HAP-1 (cell line): ENCODE results near the gene DENND1A.
"Not testable (repeated sequence)": the region's sequence is repeated elsewhere in the genome, so short reads cannot be mapped to it uniquely, and the experiment has no call there.

ENCODE experiments used
- DNase-seq, 2 experiments: peaks; one replicate each; pipeline ENCODE4 v3.0.0-alpha.2; 2016 to 2020; ENCODE audit warnings: low spot score in 2 of 2
- H3K27me3 ChIP-seq: fragments of 250-450 bp; sonication (Bioruptor Pico); 2 replicates; pipeline ENCODE4 v1.5.1; 2020; ENCODE audit warnings: low read depth, mild to moderate bottlenecking, moderate library complexity
- H3K36me3 ChIP-seq: fragments of 250-450 bp; sonication (Bioruptor Pico); replicated peaks from 2 replicates; pipeline ENCODE4 v1.5.1; 2020; ENCODE audit warnings: mild to moderate bottlenecking
- H3K4me1 ChIP-seq: fragments of 250-450 bp; sonication (Bioruptor Pico); 2 replicates; pipeline ENCODE4 v1.5.1; 2020; ENCODE audit warnings: mild to moderate bottlenecking
- H3K4me3 ChIP-seq: fragments of 250-450 bp; sonication (Bioruptor Pico); 2 replicates; pipeline ENCODE4 v1.5.1; 2020; ENCODE audit warnings: mild to moderate bottlenecking, moderate library complexity
- H3K9me3 ChIP-seq: fragments of 250-450 bp; sonication (Bioruptor Pico); 2 replicates; pipeline ENCODE4 v1.5.1; 2020; ENCODE audit warnings: mild to moderate bottlenecking, moderate library complexity
- in situ Hi-C: fragments of 300-500 bp; cut with MboI; formaldehyde crosslinking; loops from 3 replicates; pipeline ENCODE4 v1.14.3; 2020; ENCODE audit warnings: low sequenced_read_pairs, inconsistent platforms, mixed read lengths

The DENND1A gene

GRCh38 chr9:123929870-123930831 is at the start of gene DENND1A:
Gene DENND1A, minus strand, starts transcription at chr9:123930126. Its CDS starts 221 bp downstream, at chr9:123929905.
- Histone ChIP-seq H3K4me1 (peaks cover 26% of the 10 kb centered on the region), H3K27me3 (no peaks in the 10 kb centered on the region), H3K36me3 (no peaks in the 10 kb centered on the region), H3K4me3 (peak within 1 kb of the TSS; percentile 47), H3K9me3 (no peaks in the 10 kb centered on the region)
- peak; percentile 75 to 96 for DNase-seq
- in situ Hi-C loops, result no loop called here

DNA sequence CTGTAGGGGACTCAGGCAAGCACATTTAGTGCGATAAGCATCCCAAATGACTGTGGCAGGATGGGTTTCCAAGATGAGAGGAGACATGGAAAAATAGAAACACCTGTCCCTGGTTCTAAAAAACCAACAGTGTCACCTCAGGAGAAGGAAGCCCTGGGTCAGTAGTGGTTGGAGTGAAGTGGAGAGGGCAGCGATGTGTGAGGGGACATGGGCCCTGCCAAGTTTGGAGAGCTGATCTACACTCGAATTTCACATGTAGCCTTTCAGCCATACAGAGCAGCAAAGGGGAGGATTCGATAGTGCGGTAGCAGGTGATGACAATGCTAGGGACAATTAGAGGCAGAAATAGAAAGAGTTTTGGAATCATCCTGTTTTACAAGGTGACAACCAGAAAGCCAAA is 49.1 kb upstream of the DENND1A start:
- in situ Hi-C loops, result no loop called here
- Histone ChIP-seq H3K9me3 (no peaks in the 10 kb centered on the region), H3K4me3 (no peak overlapping the region), H3K36me3 (no peaks in the 10 kb centered on the region), H3K4me1 (no peaks in the 10 kb centered on the region), H3K27me3 (peaks cover 25% of the 10 kb centered on the region)
- DNase-seq, result no peak

GRCh38 chr9:123976579-123976978 is 46.7 kb upstream of the DENND1A start:
- not testable (repeated sequence) for H3K4me1 ChIP-seq

GRCh38 chr9:123975871-123976270 is 45.9 kb upstream of the DENND1A start:
- no peaks in the 10 kb centered on the region for H3K36me3 ChIP-seq
- H3K27me3 ChIP-seq, result peaks cover 9% of the 10 kb centered on the region; the same call in 1 of the 2 replicates
- no peaks in the 10 kb centered on the region for H3K4me1 ChIP-seq
- H3K4me3 ChIP-seq, result no peak overlapping the region
- H3K9me3 ChIP-seq, result no peaks in the 10 kb centered on the region; the same call in 1 of the 2 replicates
- in situ Hi-C loops, result no loop called here
- no peak for DNase-seq

More at GRCh38 chr9:123976579-123976978, 46.7 kb upstream of the DENND1A start:
- H3K4me3 ChIP-seq, in situ Hi-C loops, DNase-seq, H3K36me3 ChIP-seq, H3K9me3 ChIP-seq: not testable (repeated sequence)
- peaks cover 16% of the 10 kb centered on the region for H3K27me3 ChIP-seq

DNA sequence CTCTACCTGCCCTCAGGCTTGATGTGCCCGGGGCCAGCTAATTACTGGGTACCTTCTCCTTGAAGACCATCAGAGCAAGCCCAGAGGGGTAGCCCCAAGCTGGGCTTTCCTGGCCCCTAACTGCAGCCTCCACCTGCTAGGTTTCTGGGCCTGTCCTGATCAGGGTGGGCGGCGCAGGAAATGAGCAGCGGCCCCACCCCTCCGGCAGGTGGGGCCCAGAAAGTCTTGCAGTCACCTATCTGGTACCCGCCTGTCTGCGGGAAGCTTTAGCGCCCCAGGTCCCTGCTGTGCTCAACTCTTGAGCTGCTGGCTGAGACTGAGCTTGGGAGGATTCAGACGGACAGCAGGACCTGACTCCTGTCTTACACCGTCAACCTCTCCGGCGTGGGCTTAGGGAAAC is 44.5 kb upstream of the DENND1A start:
- H3K9me3 ChIP-seq, result no peaks in the 10 kb centered on the region; the same call in 1 of the 2 replicates
- no peaks in the 10 kb centered on the region for H3K36me3 ChIP-seq
- peaks cover 7% of the 10 kb centered on the region; the same call in 1 of the 2 replicates for H3K27me3 ChIP-seq
- DNase-seq, result no peak
- in situ Hi-C loops, result no loop called here
- no peaks in the 10 kb centered on the region for H3K4me1 ChIP-seq
- no peak overlapping the region for H3K4me3 ChIP-seq

- Histone ChIP-seq H3K9me3 (no peaks in the 10 kb centered on the region; the same call in 1 of the 2 replicates), H3K36me3 (no peaks in the 10 kb centered on the region), H3K4me1 (no peaks in the 10 kb centered on the region), H3K27me3 (peaks cover 4% of the 10 kb centered on the region; the same call in 1 of the 2 replicates), H3K4me3 (no peak overlapping the region)
- in situ Hi-C loops, result no loop called here
- no peak for DNase-seq
Measured at GRCh38 chr9:123973590-123974223, 43.8 kb upstream of the DENND1A start.

- H3K4me1 ChIP-seq, result no peaks in the 10 kb centered on the region
- H3K4me3 ChIP-seq, result no peak overlapping the region
- no peaks in the 10 kb centered on the region for H3K36me3 ChIP-seq
- no peak for DNase-seq
- no peaks in the 10 kb centered on the region; the same call in 1 of the 2 replicates for H3K9me3 ChIP-seq
- in situ Hi-C loops, result no loop called here
- H3K27me3 ChIP-seq, result peaks cover 4% of the 10 kb centered on the region; the same call in 1 of the 2 replicates
Measured at GRCh38 chr9:123972618-123973017, 42.7 kb upstream of the DENND1A start.

DNA sequence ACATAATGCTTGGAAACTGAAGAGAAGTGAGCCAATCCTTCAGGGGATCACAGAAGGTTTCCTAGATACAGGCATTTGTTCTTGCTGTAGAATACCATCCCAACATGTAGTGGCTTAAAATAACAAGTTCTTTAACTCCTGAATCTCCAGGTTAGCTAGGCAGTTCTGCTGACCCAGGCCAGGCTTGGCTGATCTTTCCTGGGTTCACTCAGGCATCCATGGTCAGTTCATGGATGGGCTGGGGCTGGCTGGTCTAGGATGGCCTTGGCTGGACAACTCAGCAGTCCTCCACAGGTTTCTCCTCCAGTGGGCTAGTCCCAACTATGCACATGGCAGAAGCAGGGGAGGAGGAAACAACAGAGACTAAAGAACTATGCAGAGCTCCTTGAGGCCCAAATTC is 37.4 kb upstream of the DENND1A start:
- Histone ChIP-seq H3K36me3 (no peaks in the 10 kb centered on the region), H3K27me3 (peaks cover 2% of the 10 kb centered on the region; the same call in 1 of the 2 replicates), H3K4me3 (no peak overlapping the region), H3K9me3 (no peaks in the 10 kb centered on the region; the same call in 1 of the 2 replicates), H3K4me1 (no peaks in the 10 kb centered on the region)
- in situ Hi-C loops, result no loop called here
- DNase-seq, result no peak

DNA sequence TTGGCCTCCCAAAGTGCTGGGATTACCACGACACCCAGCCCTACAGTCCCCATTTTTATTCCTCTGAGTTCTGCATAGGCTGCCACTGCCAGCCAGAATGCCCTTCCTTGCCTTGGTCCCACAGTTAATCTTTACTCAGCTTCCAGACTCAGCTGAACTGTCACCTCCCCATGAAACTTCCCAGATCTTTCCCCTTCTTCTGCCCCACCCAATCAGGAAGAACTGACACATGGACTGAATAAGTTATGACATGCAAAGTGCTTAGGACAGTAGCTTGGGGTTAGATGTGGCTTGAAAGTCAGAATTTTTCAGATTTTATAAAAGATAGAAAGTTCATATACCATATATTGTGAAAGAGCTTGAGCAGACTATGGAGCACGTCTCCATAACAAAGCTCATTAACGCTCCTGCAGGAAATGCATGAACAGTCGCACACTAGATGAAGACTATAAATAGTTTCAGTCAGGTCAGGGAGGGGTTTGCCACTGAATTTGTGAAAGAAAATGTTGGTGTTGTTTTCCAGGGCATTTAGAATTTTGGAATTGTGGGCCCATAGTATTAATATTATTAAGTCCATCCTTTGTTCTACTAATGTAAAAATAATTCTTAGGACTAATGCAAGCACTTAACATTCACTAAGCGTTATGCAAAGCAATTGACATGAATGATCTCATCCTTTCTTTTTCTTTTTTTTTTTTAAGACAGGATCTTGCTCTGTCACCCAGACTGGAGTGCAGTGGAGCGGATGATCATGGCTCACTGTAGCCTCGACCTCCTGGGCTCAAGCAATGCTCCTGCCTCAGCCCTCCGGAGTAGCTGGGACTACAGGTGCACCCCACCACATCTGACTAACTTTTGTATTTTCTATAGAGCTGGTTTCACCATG is 36.1 kb upstream of the DENND1A start:
- no peak overlapping the region for H3K4me3 ChIP-seq
- in situ Hi-C loops, result no loop called here
- H3K36me3 ChIP-seq, result no peaks in the 10 kb centered on the region
- no peaks in the 10 kb centered on the region for H3K9me3 ChIP-seq
- H3K27me3 ChIP-seq, result peaks cover 2% of the 10 kb centered on the region; the same call in 1 of the 2 replicates
- no peak for DNase-seq
- no peaks in the 10 kb centered on the region for H3K4me1 ChIP-seq

DNA sequence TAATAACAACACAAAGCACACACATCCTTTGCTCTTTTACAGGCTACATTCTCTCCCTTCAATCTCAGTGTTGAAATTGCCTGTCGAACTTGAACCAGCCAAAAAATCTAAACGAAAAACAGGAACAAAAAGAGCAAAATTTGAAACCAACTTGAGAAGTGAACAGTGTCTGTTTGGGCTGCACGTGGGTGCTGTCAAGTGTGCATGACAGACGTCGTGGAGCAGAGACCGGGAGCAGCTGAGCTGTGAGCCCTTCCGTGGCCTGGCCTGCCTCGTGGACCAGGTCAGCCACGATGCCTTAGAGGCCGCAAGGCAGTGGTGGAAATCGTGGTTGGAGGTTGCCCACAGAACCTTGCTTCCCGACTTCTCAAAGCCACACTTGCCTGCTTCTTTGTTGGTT is 34.8 kb upstream of the DENND1A start:
- H3K4me3 ChIP-seq, result no peak overlapping the region
- peaks cover 2% of the 10 kb centered on the region for H3K27me3 ChIP-seq
- no peaks in the 10 kb centered on the region for H3K36me3 ChIP-seq
- in situ Hi-C loops, result no loop called here
- H3K9me3 ChIP-seq, result no peaks in the 10 kb centered on the region
- H3K4me1 ChIP-seq, result no peaks in the 10 kb centered on the region
- no peak for DNase-seq

- Histone ChIP-seq H3K9me3 (no peaks in the 10 kb centered on the region), H3K27me3 (peaks cover 5% of the 10 kb centered on the region), H3K4me1 (no peaks in the 10 kb centered on the region), H3K36me3 (no peaks in the 10 kb centered on the region), H3K4me3 (no peak overlapping the region)
- DNase-seq, result no peak
- in situ Hi-C loops, result no loop called here
Measured at GRCh38 chr9:123960965-123961364, 31.0 kb upstream of the DENND1A start.

DNA sequence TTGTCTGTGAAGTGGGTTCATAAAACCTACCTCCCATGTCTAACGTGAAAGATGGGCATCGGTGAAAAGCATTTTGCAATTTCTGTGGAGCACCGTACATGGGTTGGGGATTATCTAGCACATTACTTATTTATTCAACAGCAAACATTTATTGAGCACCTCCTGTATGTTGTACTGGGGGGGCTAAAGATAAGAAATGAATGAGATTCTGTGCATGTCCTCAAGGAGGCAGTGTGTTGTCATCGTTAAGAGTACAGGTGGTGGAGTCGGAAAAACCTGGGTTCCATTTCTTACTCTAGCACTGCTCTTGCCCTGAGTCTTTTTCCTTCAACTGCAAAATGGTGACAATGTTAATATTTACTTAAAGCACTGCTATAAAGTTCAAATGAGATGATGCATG is 30.4 kb upstream of the DENND1A start:
- Histone ChIP-seq H3K27me3 (peaks cover 5% of the 10 kb centered on the region), H3K4me1 (no peaks in the 10 kb centered on the region), H3K4me3 (no peak overlapping the region), H3K9me3 (no peaks in the 10 kb centered on the region), H3K36me3 (no peaks in the 10 kb centered on the region)
- in situ Hi-C loops, result no loop called here
- no peak for DNase-seq

DNA sequence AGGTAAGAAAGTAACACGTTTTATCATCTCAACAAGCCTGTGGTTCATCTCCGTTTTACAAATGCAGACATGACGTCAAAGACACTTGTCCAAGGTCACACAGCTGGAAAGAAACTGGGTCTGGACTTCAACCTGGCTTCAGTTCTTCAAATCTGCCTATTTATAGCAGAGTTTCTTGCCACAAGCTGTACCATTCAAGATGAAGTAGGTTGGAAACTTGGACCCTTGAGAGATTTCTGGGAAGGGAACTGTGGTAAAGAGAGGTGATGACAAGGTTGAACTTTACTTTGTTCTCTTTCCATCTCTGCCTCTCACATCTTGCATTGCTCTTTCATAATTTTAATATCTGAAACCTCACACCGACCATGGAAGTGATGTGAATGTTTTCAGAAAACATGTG is 29.9 kb upstream of the DENND1A start:
- in situ Hi-C loops, result no loop called here
- Histone ChIP-seq H3K9me3 (no peaks in the 10 kb centered on the region), H3K4me1 (no peaks in the 10 kb centered on the region), H3K27me3 (peaks cover 5% of the 10 kb centered on the region), H3K4me3 (no peak overlapping the region), H3K36me3 (no peaks in the 10 kb centered on the region)
- no peak for DNase-seq
